Keratinocyte (primary cell): ENCODE results near the gene VPS9D1. TPM values are rescaled to one million over a fixed set of nuclear protein-coding genes. Genes with fewer than 3 reads are reported as not detected.

Experiments
- DNase-seq: peaks from one replicate; pipeline ENCODE4 v3.0.0-alpha.2; 2011; ENCODE audit warnings: low read depth, missing footprints, low spot score
- FAIRE-seq: peaks from 2 replicates; lab custom pipeline; 2011; peaks lifted over from hg19 to GRCh38; lab: Jason Lieb, UNC
- H2AFZ ChIP-seq: 2 replicates; pipeline ENCODE4 v1.6.0; 2012; ENCODE audit warnings: low read length, control low read depth, inconsistent platforms; ENCODE audit not compliant: control insufficient read depth
- H3K27ac ChIP-seq: 2 replicates; pipeline ENCODE4 v1.5.1; 2011; ENCODE audit warnings: low read length; ENCODE audit not compliant: control insufficient read depth, insufficient read depth
- H3K27me3 ChIP-seq: 3 replicates; pipeline ENCODE4 v1.6.0; 2011; ENCODE audit warnings: low read length; ENCODE audit not compliant: control insufficient read depth, insufficient read depth; ENCODE audit errors: extremely low read depth
- H3K36me3 ChIP-seq, 2 experiments: 2 replicates in 1 of 2; 3 replicates in 1 of 2; pipeline ENCODE4 v1.5.1; 2011; ENCODE audit warnings: low read length in 2 of 2, mild to moderate bottlenecking in 1 of 2; ENCODE audit not compliant: control insufficient read depth in 2 of 2, insufficient read depth in 2 of 2; ENCODE audit errors: extremely low read depth in 1 of 2
- H3K4me1 ChIP-seq: 3 replicates; pipeline ENCODE4 v1.5.1; 2011; ENCODE audit warnings: low read length; ENCODE audit not compliant: control insufficient read depth, insufficient read depth; ENCODE audit errors: extremely low read depth
- H3K4me2 ChIP-seq: 3 replicates; pipeline ENCODE4 v1.6.0; 2011; ENCODE audit warnings: low read depth, low read length; ENCODE audit not compliant: control insufficient read depth, insufficient read depth; ENCODE audit errors: extremely low read depth
- H3K4me3 ChIP-seq, 3 experiments: fragments of 200-600 bp in 1 of 3; sonication (generic) in 1 of 3; 2 replicates in 2 of 3; 3 replicates in 1 of 3; pipeline ENCODE4 v1.5.1; 2011 to 2016; ENCODE audit warnings: low read length in 3 of 3, mild to moderate bottlenecking in 3 of 3, control low read depth in 2 of 3, inconsistent platforms in 1 of 3, low read depth in 1 of 3, mixed read lengths in 1 of 3, mixed run types in 1 of 3, moderate library complexity in 1 of 3; ENCODE audit not compliant: control insufficient read depth in 2 of 3, insufficient read depth in 2 of 3; ENCODE audit errors: extremely low read depth in 1 of 3
- H3K79me2 ChIP-seq: 2 replicates; pipeline ENCODE4 v1.6.0; 2012; ENCODE audit warnings: low read length; ENCODE audit not compliant: control insufficient read depth, insufficient read depth
- H3K9ac ChIP-seq: 3 replicates; pipeline ENCODE4 v1.6.0; 2011; ENCODE audit warnings: low read length; ENCODE audit not compliant: control insufficient read depth, insufficient read depth; ENCODE audit errors: extremely low read depth
- H3K9me1 ChIP-seq: 3 replicates; pipeline ENCODE4 v1.6.0; 2011; ENCODE audit warnings: low read length; ENCODE audit not compliant: control insufficient read depth, insufficient read depth; ENCODE audit errors: extremely low read depth
- H3K9me3 ChIP-seq: 2 replicates; pipeline ENCODE4 v1.5.1; 2012; ENCODE audit warnings: low read depth, low read length; ENCODE audit not compliant: control insufficient read depth
- H4K20me1 ChIP-seq: 3 replicates; pipeline ENCODE4 v1.6.0; 2011; ENCODE audit warnings: low read length; ENCODE audit not compliant: control insufficient read depth, insufficient read depth; ENCODE audit errors: extremely low read depth
- CTCF ChIP-seq, 3 experiments: IDR thresholded peaks in 1 of 3; conservative IDR thresholded peaks in 1 of 3; optimal IDR thresholded peaks in 1 of 3; 2 replicates in 2 of 3; 3 replicates in 1 of 3; pipeline versions ENCODE3 to v1.5.1; 2011; ENCODE audit warnings: low read length in 3 of 3, mild to moderate bottlenecking in 3 of 3, moderate library complexity in 2 of 3, control low read depth in 1 of 3, inconsistent platforms in 1 of 3; ENCODE audit not compliant: insufficient read depth in 2 of 3; ENCODE audit errors: extremely low read depth in 1 of 3
- EZH2 ChIP-seq: IDR thresholded peaks from one replicate; pipeline ENCODE4 v1.6.1; 2012; ENCODE audit warnings: inconsistent platforms, mild to moderate bottlenecking, low read length, moderate library complexity
- dilution Hi-C: fragments of 300-500 bp; cut with MboI; formaldehyde crosslinking; loops from one replicate; pipeline ENCODE4 v1.7.0; 2020; ENCODE audit warnings: low sequenced_read_pairs; ENCODE audit not compliant: extremely low pct_ligation_motif_present
- polyA plus RNA-seq, 5 experiments: library from polyadenylated mRNA; depleted of rRNA in 3 of 5; stranded (reverse) in 3 of 5; stranded (forward) in 1 of 5; unstranded in 1 of 5; fragments of >200 nt; gene quantifications; 1 replicate in 1 of 5; 2 replicates in 3 of 5; 3 replicates in 1 of 5; pipeline versions ENCODE4 v1.2.1 to v1.2.3, GENCODE V29; 2011 to 2012; ENCODE audit warnings: missing spikeins in 2 of 5, low read depth in 1 of 5, low replicate concordance in 1 of 5

The VPS9D1 gene
- polyA plus RNA-seq, 1 donor (not counting 4 experiments of a cell fraction or from before 2014, with no cell fraction given) = 1.6 TPM

- H3K79me2 ChIP-seq = peaks cover 2% of the 10 kb centered on the region
- dilution Hi-C loops = no loop called here
- H3K9ac ChIP-seq = no peak overlapping the region
- no peaks in the 10 kb centered on the region for H3K4me1 ChIP-seq
- no peak for TF ChIP-seq EZH2
- no peak for TF ChIP-seq CTCF (optimal IDR thresholded peaks at IDR 0.05 in 1 of 3, IDR thresholded peaks at IDR 0.05 in 1 of 3, conservative IDR thresholded peaks at IDR 0.05 in 1 of 3; ENCODE audit: extremely low read depth in 1 of 3, insufficient read depth in 2 of 3, low read length in 3 of 3)
- no peaks in the 10 kb centered on the region for H3K9me3 ChIP-seq
- DNase-seq (no peak), FAIRE-seq (no peak)
- H4K20me1 ChIP-seq = peaks cover 2% of the 10 kb centered on the region
- H2AFZ ChIP-seq = no peak overlapping the region
- H3K36me3 ChIP-seq = peaks cover 46 to 47% of the 10 kb centered on the region in 2 experiments
- H3K9me1 ChIP-seq = no peaks in the 10 kb centered on the region
- no peak overlapping the region for H3K27ac ChIP-seq
- H3K27me3 ChIP-seq = no peaks in the 10 kb centered on the region
- H3K4me3 ChIP-seq = no peak overlapping the region
- no peak overlapping the region for H3K4me2 ChIP-seq
Observed at GRCh38 chr16:89738538-89739317, 18.0 kb upstream of the VPS9D1 start.

GRCh38 chr16:89738072-89738377 is 17.3 kb upstream of the VPS9D1 start:
- no peak for FAIRE-seq
- no peak overlapping the region for H3K27ac ChIP-seq
- peaks cover 2% of the 10 kb centered on the region for H4K20me1 ChIP-seq
- no peaks in the 10 kb centered on the region for H3K9me1 ChIP-seq
- H3K79me2 ChIP-seq = peaks cover 2% of the 10 kb centered on the region
- no peaks in the 10 kb centered on the region for H3K4me1 ChIP-seq
- TF ChIP-seq CTCF (optimal IDR thresholded peaks at IDR 0.05 in 1 of 3, IDR thresholded peaks at IDR 0.05 in 1 of 3, conservative IDR thresholded peaks at IDR 0.05 in 1 of 3; ENCODE audit: extremely low read depth in 1 of 3, insufficient read depth in 2 of 3, low read length in 3 of 3) (no peak), EZH2 (no peak)
- no peak for DNase-seq
- peaks cover 53% of the 10 kb centered on the region in 2 experiments for H3K36me3 ChIP-seq
- no peak overlapping the region for H3K4me2 ChIP-seq
- H3K27me3 ChIP-seq = no peaks in the 10 kb centered on the region
- no peaks in the 10 kb centered on the region for H3K9me3 ChIP-seq
- dilution Hi-C loops = no loop called here
- H3K9ac ChIP-seq = no peak overlapping the region
- no peak overlapping the region for H3K4me3 ChIP-seq
- no peak overlapping the region for H2AFZ ChIP-seq
